ENCODE measurements around the gene OR51V1. TPM values are rescaled to one million over a fixed set of nuclear protein-coding genes. Genes with fewer than 3 reads are reported as not detected.

Gene OR51V1
- total RNA-seq = not detected in 2 replicates

GRCh38 chr11:5200582-5200981 is at the start of gene OR51V1:
OR51V1 (minus strand) TSS chr11:5200682; CDS start chr11:5200682, 0 bp downstream.

GRCh38 chr11:5249807-5250396 is 49.4 kb upstream of the OR51V1 start, which contains the start of gene HBG1:
HBG1 (minus strand) TSS chr11:5249857; CDS start chr11:5249804, 53 bp downstream.

GRCh38 chr11:5234381-5234834 is 33.9 kb upstream of the OR51V1 start, which contains the start of gene HBD:
HBD (minus strand) TSS chr11:5234483; CDS start chr11:5234433, 50 bp downstream.

GRCh38 chr11:5226732-5227310 is 26.3 kb upstream of the OR51V1 start, which contains the start of gene HBB:
HBB (minus strand) TSS chr11:5227071; CDS start chr11:5227021, 50 bp downstream.

GRCh38 chr11:5154657-5155056 is 45.8 kb downstream of the OR51V1 start, which contains the start of gene OR52A1:
OR52A1 (minus strand) TSS chr11:5154757; CDS start chr11:5152369, 2,388 bp downstream.

Other genes starting within 250 kb of the OR51V1 start
- not detected in 2 replicates for gene OR51A2, start 245.0 kb downstream of the OR51V1 start, total RNA-seq
- gene OR51L1, start 205.8 kb downstream of the OR51V1 start, total RNA-seq = not detected in 2 replicates
- gene OR52J3, start 154.2 kb downstream of the OR51V1 start, total RNA-seq = not detected in 2 replicates
- gene OR52E2, start 141.1 kb downstream of the OR51V1 start, total RNA-seq = not detected in 2 replicates
- not detected in 2 replicates for gene OR52E1, start 131.1 kb downstream of the OR51V1 start, total RNA-seq
- gene OR52A5, start 62.3 kb downstream of the OR51V1 start, total RNA-seq = not detected in 2 replicates
- not detected in 2 replicates for gene OR52A1, start 45.9 kb downstream of the OR51V1 start, total RNA-seq
- not detected in 2 replicates for gene HBB, start 26.4 kb upstream of the OR51V1 start, total RNA-seq
- not detected in 2 replicates for gene HBD, start 33.8 kb upstream of the OR51V1 start, total RNA-seq
- gene HBG1, start 49.2 kb upstream of the OR51V1 start, total RNA-seq = not detected in 2 replicates
- not detected in 2 replicates for gene HBG2, start 54.1 kb upstream of the OR51V1 start, total RNA-seq
- not detected in 2 replicates for gene HBE1, start 69.3 kb upstream of the OR51V1 start, total RNA-seq
- gene OR51B4, start 101.3 kb upstream of the OR51V1 start, total RNA-seq = not detected in 2 replicates
- gene OR51B2, start 123.6 kb upstream of the OR51V1 start, total RNA-seq = not detected in 2 replicates
- not detected in 2 replicates for gene OR51B5, start 142.8 kb upstream of the OR51V1 start, total RNA-seq
- not detected in 2 replicates for gene OR51B6, start 150.8 kb upstream of the OR51V1 start, total RNA-seq
- gene OR51M1, start 183.1 kb upstream of the OR51V1 start, total RNA-seq = not detected in 2 replicates
- gene OR51Q1, start 221.4 kb upstream of the OR51V1 start, total RNA-seq = not detected in 2 replicates
- not detected in 2 replicates for gene OR51I1, start 240.8 kb upstream of the OR51V1 start, total RNA-seq
- not detected in 2 replicates for gene OR51I2, start 248.6 kb upstream of the OR51V1 start, total RNA-seq